NCI-H748 (cell line): ENCODE results near the gene SLC27A6.
A peak's percentile ranks its signal among the peaks of the same experiment; 100 is the strongest.

Experiments used
- DNase-seq: peaks from one replicate; lab custom pipeline; 2025; ENCODE audit not compliant: unreplicated experiment; lab: John Stamatoyannopoulos, UW

SLC27A6 gene

GRCh38 chr5:129063483-129064113 lies 98.3 kb downstream of the SLC27A6 start:
- peak; percentile 25 for DNase-seq

DNA sequence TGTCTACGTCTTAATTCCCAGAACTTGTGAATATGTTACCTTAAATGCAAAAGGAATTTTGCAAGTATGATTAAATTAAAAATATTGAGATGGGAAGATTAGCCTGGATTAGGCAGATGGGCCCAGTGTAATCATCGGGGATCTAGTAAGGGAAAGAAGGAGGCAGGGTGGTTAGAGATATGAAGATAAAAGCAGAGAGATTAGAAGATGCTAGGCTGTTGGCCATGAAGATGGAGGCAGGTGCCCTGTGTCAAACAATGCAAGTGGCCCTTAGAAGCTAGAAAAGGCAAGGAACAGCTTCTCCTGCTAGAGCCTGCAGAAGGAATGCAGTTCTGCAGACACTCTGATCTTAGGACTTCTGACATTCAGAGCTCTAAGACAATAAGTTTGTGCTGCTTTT lies 100.4 kb downstream of the SLC27A6 start:
- DNase-seq = no peak

GRCh38 chr5:129067745-129068144 lies 102.5 kb downstream of the SLC27A6 start:
- no peak for DNase-seq

GRCh38 chr5:129069292-129069691 lies 104.0 kb downstream of the SLC27A6 start:
- no peak for DNase-seq

DNA sequence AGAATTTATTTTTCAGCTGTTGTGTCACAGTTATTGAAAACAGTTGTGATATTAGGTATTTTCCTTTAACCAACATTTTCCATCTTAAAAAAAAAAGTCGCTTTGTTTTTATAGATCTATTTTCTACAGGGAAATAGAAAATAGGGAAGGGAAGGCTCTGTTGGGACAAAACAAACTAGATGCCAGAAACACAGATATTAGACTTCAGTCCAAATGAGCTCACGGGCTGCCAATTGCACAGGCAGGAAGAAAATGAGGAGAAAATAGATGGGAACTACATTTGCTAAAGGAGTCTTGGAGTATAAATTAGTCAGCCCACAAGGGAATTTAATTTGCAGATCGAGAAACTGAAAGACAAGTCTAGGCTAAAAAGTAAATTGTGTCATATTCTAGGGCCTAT lies 107.8 kb downstream of the SLC27A6 start:
- no peak for DNase-seq

- no peak for DNase-seq
Observed at GRCh38 chr5:129074903-129075302, 109.6 kb downstream of the SLC27A6 start.

DNA sequence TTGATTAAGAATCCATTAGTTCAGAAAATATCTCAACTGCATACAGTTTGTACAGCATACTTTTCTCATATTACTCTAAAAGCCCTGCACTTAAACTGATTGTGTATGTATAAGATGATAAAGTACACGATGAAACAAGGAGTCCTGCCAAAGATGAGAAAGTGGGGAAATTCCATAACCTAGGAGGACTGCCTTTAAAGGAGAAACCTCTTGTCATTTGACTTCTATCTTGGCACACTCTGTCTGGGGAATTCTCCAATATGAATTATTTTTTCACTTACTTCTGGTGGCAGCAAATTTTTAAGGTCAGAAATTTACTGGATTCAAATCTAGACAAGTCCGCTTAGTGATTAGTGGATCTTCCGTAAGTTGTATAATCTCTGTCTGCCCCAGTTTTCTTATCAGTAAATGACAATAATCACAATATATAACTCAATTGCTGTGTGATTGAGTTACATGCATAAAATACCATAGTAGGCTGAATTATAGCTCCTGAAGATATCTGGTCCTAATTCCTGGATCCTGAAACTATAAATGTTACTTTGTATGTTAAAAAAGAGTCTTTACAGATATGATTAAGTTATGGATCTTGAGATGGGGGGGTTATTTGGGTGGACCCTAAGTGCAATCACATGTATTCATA lies 112.3 kb downstream of the SLC27A6 start:
- no peak for DNase-seq

- no peak for DNase-seq
Observed at GRCh38 chr5:129078247-129078646, 113.0 kb downstream of the SLC27A6 start.

GRCh38 chr5:129078660-129079059 lies 113.4 kb downstream of the SLC27A6 start:
- no peak for DNase-seq

- DNase-seq = no peak
Observed at GRCh38 chr5:129079496-129079895, 114.2 kb downstream of the SLC27A6 start.

GRCh38 chr5:129080766-129081165 lies 115.5 kb downstream of the SLC27A6 start:
- DNase-seq = no peak

GRCh38 chr5:129082225-129083136 lies 117.2 kb downstream of the SLC27A6 start:
- no peak for DNase-seq
